PC-9 (cell line): ENCODE measurements around the gene CAPN3. TPM values are rescaled to one million over a fixed set of nuclear protein-coding genes. Genes with fewer than 3 reads are reported as not detected.

Experiments used
- BruUV-seq: library from RNA; stranded (reverse); fragments of 400-500 nt; replicated peaks from 2 replicates; lab custom pipeline; 2021; lab: Mats Ljungman, UMichigan
- CTCF ChIA-PET: fragments of 300-600 bp; sonication (Branson Sonifier 250); formaldehyde crosslinking; loops from one replicate; lab custom pipeline; 2022; ENCODE audit warnings: antibody characterized with exemption; lab: Charles Lee
- POLR2A ChIA-PET: fragments of 300-600 bp; sonication (Branson Sonifier 250); formaldehyde crosslinking; loops from one replicate; lab custom pipeline; 2022; ENCODE audit warnings: antibody characterized with exemption; ENCODE audit not compliant: unreplicated experiment; lab: Charles Lee
- DNase-seq, 2 experiments: peaks; one replicate each; pipeline versions ENCODE4 v3.0.0 to v3.0.0-alpha.2; 2015 to 2022; ENCODE audit warnings: mixed read lengths in 1 of 2
- H2AFZ ChIP-seq: fragments of 200-600 bp; sonication (generic); 2 replicates; pipeline ENCODE4 v1.8.1; 2017; ENCODE audit warnings: antibody characterized with exemption
- H3F3A ChIP-seq: fragments of 200-600 bp; sonication (generic); 2 replicates; pipeline ENCODE4 v1.8.1; 2017; ENCODE audit warnings: antibody characterized with exemption, mild to moderate bottlenecking, low read depth; ENCODE audit not compliant: insufficient read depth
- H3K27ac ChIP-seq: fragments of 200-600 bp; sonication (generic); 2 replicates; pipeline ENCODE4 v1.6.1; 2016; ENCODE audit warnings: mixed run types
- H3K27me3 ChIP-seq: fragments of 200-600 bp; sonication (generic); 2 replicates; pipeline ENCODE4 v1.6.1; 2016; ENCODE audit warnings: low read depth, mixed run types; ENCODE audit not compliant: insufficient read depth
- H3K36me3 ChIP-seq: fragments of 200-600 bp; sonication (generic); 2 replicates; pipeline ENCODE4 v1.6.1; 2016; ENCODE audit warnings: low read depth, mixed run types
- H3K4me1 ChIP-seq: fragments of 200-600 bp; sonication (generic); replicated peaks from 2 replicates; pipeline ENCODE4 v1.6.1; 2016; ENCODE audit warnings: mixed run types; ENCODE audit not compliant: insufficient read depth
- H3K4me2 ChIP-seq: fragments of 200-600 bp; sonication (generic); 2 replicates; pipeline ENCODE4 v1.6.1; 2017; ENCODE audit warnings: mixed run types
- H3K4me3 ChIP-seq: fragments of 200-600 bp; sonication (generic); 2 replicates; pipeline ENCODE4 v1.6.1; 2016; ENCODE audit warnings: mixed run types
- H3K79me2 ChIP-seq: fragments of 200-600 bp; sonication (generic); 2 replicates; pipeline ENCODE4 v1.6.1; 2017; ENCODE audit warnings: low read depth, mixed run types
- H3K9me2 ChIP-seq: fragments of 200-600 bp; sonication (generic); 2 replicates; pipeline ENCODE4 v1.8.1; 2017; ENCODE audit warnings: mild to moderate bottlenecking; ENCODE audit not compliant: insufficient read depth
- H3K9me3 ChIP-seq: fragments of 200-600 bp; sonication (generic); 2 replicates; pipeline ENCODE4 v1.8.1; 2016; ENCODE audit warnings: low read depth; ENCODE audit not compliant: insufficient read depth
- H4K20me1 ChIP-seq: fragments of 200-600 bp; sonication (generic); 2 replicates; pipeline ENCODE4 v1.8.1; 2017; ENCODE audit not compliant: insufficient read depth
- CTCF ChIP-seq: fragments of 200-600 bp; sonication (generic); conservative IDR thresholded peaks from 2 replicates; pipeline ENCODE4 v1.6.1; 2017; ENCODE audit warnings: mixed run types, antibody characterized with exemption, mild to moderate bottlenecking, moderate library complexity
- EZH2 ChIP-seq: fragments of 200-600 bp; sonication (generic); IDR thresholded peaks from 2 replicates; pipeline ENCODE4 v1.8.0; 2017; ENCODE audit warnings: antibody characterized with exemption, low read depth
- intact Hi-C: fragments of 100-400 bp; cut with micrococcal nuclease; formaldehyde crosslinking; loops from one replicate; pipeline ENCODE4 v1.10.0; 2022; ENCODE audit not compliant: unreplicated experiment
- total RNA-seq: library from RNA; stranded (reverse); gene quantifications from 2 replicates; pipeline ENCODE4 v1.2.3, GENCODE V29; 2021

Gene CAPN3
- total RNA-seq, 1 experiment from 2014 or later: 0.50 TPM

- Histone ChIP-seq H3K27me3 (no peaks in the 10 kb centered on the region), H4K20me1 (no peaks in the 10 kb centered on the region), H3K9me2 (no peaks in the 10 kb centered on the region), H3K27ac (no peak overlapping the region), H3F3A (no peaks in the 10 kb centered on the region), H2AFZ (no peak overlapping the region), H3K9me3 (no peaks in the 10 kb centered on the region), H3K4me1 (no peaks in the 10 kb centered on the region), H3K36me3 (no peaks in the 10 kb centered on the region), H3K4me2 (no peak overlapping the region), H3K4me3 (no peak overlapping the region), H3K79me2 (no peaks in the 10 kb centered on the region)
- CTCF ChIA-PET: no interaction called here
- DNase-seq: no peak
- no peak for TF ChIP-seq CTCF
- TF ChIP-seq EZH2: no peak
- no TSS peak for BruUV-seq
- intact Hi-C loops: no loop called here
- POLR2A ChIA-PET: interaction anchor here (0.6 kb wide), 1 partner anchor 82 kb away, joined by 4 read pairs; the partner anchor contains the start of gene TMEM87A
Measured at GRCh38 chr15:42355291-42355690, 4.0 kb upstream of the CAPN3 start.

- Histone ChIP-seq H3K9me3 (no peaks in the 10 kb centered on the region), H2AFZ (no peak overlapping the region), H3K9me2 (no peaks in the 10 kb centered on the region), H3K4me3 (no peak overlapping the region), H3F3A (no peaks in the 10 kb centered on the region), H3K27ac (no peak overlapping the region), H3K4me1 (no peaks in the 10 kb centered on the region), H3K79me2 (no peaks in the 10 kb centered on the region), H4K20me1 (no peaks in the 10 kb centered on the region), H3K27me3 (no peaks in the 10 kb centered on the region), H3K36me3 (no peaks in the 10 kb centered on the region), H3K4me2 (no peak overlapping the region)
- POLR2A ChIA-PET: no interaction called here
- intact Hi-C loops: no loop called here
- CTCF ChIA-PET: no interaction called here
- TF ChIP-seq CTCF (no peak), EZH2 (no peak)
- BruUV-seq: no TSS peak
- DNase-seq: no peak
Measured at GRCh38 chr15:42356851-42357250, 2.5 kb upstream of the CAPN3 start.

GRCh38 chr15:42358141-42358540 lies 1.2 kb upstream of the CAPN3 start:
- Histone ChIP-seq H3K4me2 (no peak overlapping the region), H3K4me1 (no peaks in the 10 kb centered on the region), H3K27me3 (no peaks in the 10 kb centered on the region), H3K79me2 (no peaks in the 10 kb centered on the region), H3K9me2 (no peaks in the 10 kb centered on the region), H3K4me3 (no peak overlapping the region), H3K36me3 (no peaks in the 10 kb centered on the region), H2AFZ (no peak overlapping the region), H4K20me1 (no peaks in the 10 kb centered on the region), H3K9me3 (no peaks in the 10 kb centered on the region), H3K27ac (no peak overlapping the region), H3F3A (no peaks in the 10 kb centered on the region)
- no peak for DNase-seq
- no TSS peak for BruUV-seq
- intact Hi-C loops: no loop called here
- POLR2A ChIA-PET: no interaction called here
- CTCF ChIA-PET: no interaction called here
- TF ChIP-seq EZH2 (no peak), CTCF (no peak)
